Measurements from ENCODE around the gene DYNLT2.

The DYNLT2 gene

DNA sequence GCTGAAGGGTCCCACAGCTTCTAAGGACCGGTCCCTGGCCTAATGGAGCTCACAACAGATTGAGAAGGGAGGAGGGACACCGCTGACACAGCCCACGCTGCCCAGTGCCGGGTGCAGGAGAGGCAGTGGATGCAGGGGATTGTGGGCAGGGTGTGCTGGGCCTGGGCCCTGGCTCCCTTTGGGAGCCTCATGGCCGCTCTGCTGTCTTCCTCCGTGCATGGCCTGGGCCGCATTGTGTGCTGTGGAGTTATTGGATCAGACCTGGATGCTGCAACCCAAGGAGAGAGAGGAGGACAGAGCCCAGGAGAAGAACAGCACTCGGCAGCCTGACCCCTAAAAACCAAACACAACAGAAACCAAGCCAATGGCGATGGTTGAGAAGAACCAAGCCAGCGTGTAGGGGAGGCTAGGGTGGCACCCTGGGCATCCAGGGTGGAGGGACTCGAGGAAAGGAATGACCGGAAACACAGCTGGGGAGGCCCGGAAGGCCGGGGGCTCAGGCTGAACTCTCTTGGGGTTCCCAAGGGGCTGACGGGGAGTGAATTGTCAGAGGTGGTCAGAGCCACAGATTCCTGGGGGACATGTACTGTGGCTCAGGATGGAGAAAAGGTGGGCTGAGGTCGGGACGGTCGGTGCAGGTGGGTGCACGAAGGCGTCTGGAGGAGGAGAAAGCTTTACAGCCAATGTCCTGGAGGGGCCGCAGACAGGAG lies 41.1 kb upstream of the DYNLT2 start:
- TF ChIP-seq POLR2AphosphoS5 (IDR thresholded peaks at IDR 0.05; ENCODE audit: low read depth, low read length) (no peak), TAF1 (IDR thresholded peaks at IDR 0.05; ENCODE audit: borderline replicate concordance, insufficient read depth, low read length) (no peak), FOXP2 (optimal IDR thresholded peaks at IDR 0.05; ENCODE audit: borderline replicate concordance, extremely low read depth, extremely low read length, insufficient read depth) (no peak)

DNA sequence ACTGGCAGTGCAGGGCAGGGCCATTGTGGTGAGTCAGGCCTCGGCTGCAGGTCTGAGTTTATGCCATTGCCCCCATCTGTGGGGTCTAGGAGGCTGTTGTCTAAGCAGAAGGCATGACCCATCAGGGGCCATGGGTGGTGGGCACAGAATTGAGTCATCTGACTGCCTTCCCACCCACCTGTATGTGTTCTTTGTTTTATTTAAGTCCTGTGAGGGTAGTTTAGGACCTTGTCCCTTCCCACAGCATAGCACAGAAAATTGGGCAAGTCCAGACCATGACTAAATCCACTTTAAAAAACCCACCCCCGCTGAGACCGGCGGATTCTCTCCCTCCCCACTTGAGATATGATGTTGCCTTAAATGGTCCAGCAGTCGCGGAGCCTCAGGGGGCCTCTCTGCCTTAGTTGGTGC lies 40.4 kb upstream of the DYNLT2 start:
- TF ChIP-seq, protein P1, sequence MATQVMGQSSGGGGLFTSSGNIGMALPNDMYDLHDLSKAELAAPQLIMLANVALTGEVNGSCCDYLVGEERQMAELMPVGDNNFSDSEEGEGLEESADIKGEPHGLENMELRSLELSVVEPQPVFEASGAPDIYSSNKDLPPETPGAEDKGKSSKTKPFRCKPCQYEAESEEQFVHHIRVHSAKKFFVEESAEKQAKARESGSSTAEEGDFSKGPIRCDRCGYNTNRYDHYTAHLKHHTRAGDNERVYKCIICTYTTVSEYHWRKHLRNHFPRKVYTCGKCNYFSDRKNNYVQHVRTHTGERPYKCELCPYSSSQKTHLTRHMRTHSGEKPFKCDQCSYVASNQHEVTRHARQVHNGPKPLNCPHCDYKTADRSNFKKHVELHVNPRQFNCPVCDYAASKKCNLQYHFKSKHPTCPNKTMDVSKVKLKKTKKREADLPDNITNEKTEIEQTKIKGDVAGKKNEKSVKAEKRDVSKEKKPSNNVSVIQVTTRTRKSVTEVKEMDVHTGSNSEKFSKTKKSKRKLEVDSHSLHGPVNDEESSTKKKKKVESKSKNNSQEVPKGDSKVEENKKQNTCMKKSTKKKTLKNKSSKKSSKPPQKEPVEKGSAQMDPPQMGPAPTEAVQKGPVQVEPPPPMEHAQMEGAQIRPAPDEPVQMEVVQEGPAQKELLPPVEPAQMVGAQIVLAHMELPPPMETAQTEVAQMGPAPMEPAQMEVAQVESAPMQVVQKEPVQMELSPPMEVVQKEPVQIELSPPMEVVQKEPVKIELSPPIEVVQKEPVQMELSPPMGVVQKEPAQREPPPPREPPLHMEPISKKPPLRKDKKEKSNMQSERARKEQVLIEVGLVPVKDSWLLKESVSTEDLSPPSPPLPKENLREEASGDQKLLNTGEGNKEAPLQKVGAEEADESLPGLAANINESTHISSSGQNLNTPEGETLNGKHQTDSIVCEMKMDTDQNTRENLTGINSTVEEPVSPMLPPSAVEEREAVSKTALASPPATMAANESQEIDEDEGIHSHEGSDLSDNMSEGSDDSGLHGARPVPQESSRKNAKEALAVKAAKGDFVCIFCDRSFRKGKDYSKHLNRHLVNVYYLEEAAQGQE (IDR thresholded peaks at IDR 0.05; ENCODE audit: insufficient read depth in 1 of 2, low read depth in 2 of 2, low read length in 2 of 2): no peak
- TF ChIP-seq TAF1 (IDR thresholded peaks at IDR 0.05; ENCODE audit: borderline replicate concordance, insufficient read depth, low read length) (no peak), POLR2AphosphoS5 (IDR thresholded peaks at IDR 0.05; ENCODE audit: low read depth, low read length) (no peak), FOXP2 (optimal IDR thresholded peaks at IDR 0.05; ENCODE audit: borderline replicate concordance, extremely low read depth, extremely low read length, insufficient read depth) (no peak)

DNA sequence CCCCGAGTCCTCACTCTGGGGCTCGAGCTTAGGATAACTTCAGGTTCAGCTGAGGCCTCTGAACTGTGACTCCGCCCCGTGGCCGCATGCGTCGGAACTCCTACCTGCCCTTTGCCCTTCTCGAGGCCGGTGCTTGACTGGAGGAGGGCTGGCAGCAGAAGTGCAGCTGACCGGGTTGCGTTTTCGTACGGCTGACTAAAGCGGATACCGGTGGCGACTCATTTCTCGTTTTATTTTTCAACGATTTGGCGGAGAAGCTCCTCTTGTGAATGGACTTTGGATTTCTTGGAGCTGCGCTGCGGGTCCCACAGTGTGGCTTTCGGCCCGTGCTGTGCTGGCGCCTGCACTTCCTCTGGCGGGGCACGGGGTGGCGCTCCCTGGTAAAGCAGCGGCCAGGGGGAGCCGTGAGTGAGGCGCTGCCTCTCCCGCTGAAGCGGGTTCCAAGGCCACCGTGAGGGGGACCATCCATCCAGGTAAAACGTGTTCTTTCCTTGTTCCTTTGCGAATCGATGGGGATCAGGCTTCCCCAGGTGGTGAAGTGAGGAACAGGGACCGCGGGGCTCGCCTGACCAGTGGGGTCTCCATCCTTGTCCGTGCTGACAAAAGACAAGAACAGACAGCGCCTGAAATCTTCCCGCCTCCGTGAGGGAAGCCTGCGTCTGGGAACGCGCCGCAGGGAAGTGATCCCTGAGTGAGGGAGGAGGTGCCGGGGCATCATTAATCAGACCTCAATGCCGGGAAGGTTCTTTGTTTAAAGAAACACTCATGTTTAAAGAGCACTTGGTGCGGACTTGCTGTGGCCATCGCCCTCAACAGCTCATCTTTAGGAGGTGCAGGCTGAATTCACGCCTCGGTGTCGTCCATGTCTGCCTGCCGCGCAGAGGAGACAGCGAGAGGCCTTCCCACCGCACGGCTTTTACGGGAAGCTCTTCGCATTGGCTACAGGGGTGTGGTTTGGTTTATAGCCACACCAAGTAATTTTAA lies 38.9 kb upstream of the DYNLT2 start:
- TF ChIP-seq FOXP2 (optimal IDR thresholded peaks at IDR 0.05; ENCODE audit: borderline replicate concordance, extremely low read depth, extremely low read length, insufficient read depth) (peak; percentile 58), POLR2AphosphoS5 (IDR thresholded peaks at IDR 0.05; ENCODE audit: low read depth, low read length) (no peak)
- TF ChIP-seq, protein P1 (IDR thresholded peaks at IDR 0.05; ENCODE audit: insufficient read depth in 1 of 2, low read depth in 2 of 2, low read length in 2 of 2): no peak

DNA sequence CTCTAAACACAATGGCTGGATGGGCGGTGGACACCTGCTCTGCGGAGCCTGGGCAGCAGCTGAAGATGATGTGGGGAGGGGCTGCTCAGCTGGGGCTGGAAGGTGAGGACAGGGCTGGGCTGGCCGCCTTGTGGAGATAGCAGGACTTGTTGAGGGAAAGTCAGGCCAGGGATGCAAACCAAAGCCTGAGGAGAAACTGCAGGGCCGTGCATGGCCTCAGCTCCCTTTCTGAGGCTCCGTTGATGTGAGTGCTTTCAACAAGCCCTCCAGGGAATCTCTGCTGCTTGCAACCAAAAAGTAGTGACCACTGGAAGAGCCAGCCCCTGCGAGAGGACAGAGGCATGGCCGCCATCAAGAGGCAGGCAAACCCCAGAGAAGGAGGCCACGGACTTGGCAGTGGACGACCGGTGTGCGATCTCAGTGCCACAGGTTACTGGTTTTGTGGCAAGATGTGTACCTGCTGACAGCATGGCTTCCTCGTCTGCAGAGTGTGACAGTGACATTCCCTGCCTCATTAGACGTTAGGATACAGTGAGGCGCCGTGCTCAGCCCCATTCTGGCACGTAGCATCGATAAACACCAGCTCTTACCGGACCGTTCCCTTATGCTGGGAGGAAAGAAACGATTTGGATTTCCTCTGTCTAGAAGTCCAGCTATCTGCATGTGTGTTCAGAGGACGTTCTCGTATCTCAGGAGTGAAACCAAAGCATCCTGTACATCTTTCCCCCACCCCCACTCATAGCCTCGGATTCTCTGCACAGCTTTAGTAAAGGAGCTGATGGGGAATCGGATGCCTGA lies 38.0 kb upstream of the DYNLT2 start:
- no peak for TF ChIP-seq POLR2AphosphoS5 (IDR thresholded peaks at IDR 0.05; ENCODE audit: low read depth, low read length)
- TF ChIP-seq, protein P1 (IDR thresholded peaks at IDR 0.05; ENCODE audit: insufficient read depth in 1 of 2, low read depth in 2 of 2, low read length in 2 of 2): no peak
- TF ChIP-seq SIN3A (IDR thresholded peaks at IDR 0.05; ENCODE audit: borderline replicate concordance, insufficient read depth, low read length): no peak
- no peak for TF ChIP-seq FOXP2 (optimal IDR thresholded peaks at IDR 0.05; ENCODE audit: borderline replicate concordance, extremely low read depth, extremely low read length, insufficient read depth)
- no peak for TF ChIP-seq TAF1 (IDR thresholded peaks at IDR 0.05; ENCODE audit: borderline replicate concordance, insufficient read depth, low read length)

DNA sequence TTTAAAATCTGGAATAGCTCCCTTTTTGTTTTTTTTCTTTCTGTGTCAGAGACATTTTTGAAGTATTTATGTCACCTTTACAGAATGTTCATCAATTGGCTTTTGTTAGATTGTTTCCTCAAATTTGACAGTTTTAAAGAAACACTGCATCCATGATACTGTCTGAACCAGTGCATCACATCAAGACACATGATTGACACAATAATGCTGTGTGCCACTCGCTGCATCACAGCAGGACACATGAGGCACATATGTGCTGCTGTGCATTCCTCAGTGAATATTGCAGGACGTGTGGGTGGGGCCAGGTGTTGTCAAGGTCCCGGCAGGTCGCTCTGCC lies 37.4 kb upstream of the DYNLT2 start:
- TF ChIP-seq FOXP2 (optimal IDR thresholded peaks at IDR 0.05; ENCODE audit: borderline replicate concordance, extremely low read depth, extremely low read length, insufficient read depth) (no peak), SIN3A (IDR thresholded peaks at IDR 0.05; ENCODE audit: borderline replicate concordance, insufficient read depth, low read length) (no peak), TAF1 (IDR thresholded peaks at IDR 0.05; ENCODE audit: borderline replicate concordance, insufficient read depth, low read length) (no peak), POLR2AphosphoS5 (IDR thresholded peaks at IDR 0.05; ENCODE audit: low read depth, low read length) (no peak)
- TF ChIP-seq, protein P1 (IDR thresholded peaks at IDR 0.05; ENCODE audit: insufficient read depth in 1 of 2, low read depth in 2 of 2, low read length in 2 of 2): no peak
